GM19035 (cell line): ENCODE results near the gene SULT1A3.
"Not testable (repeated sequence)": the region's sequence is repeated elsewhere in the genome, so short reads cannot be mapped to it uniquely, and the experiment has no call there.

Experiments
- ATAC-seq: cut with Tn5 transposase; IDR thresholded peaks from one replicate; pipeline ENCODE4 v1.9.1; 2021; ENCODE audit not compliant: unreplicated experiment

SULT1A3 gene

GRCh38 chr16:30186782-30187555, 12.1 kb upstream of the SULT1A3 start:
- no peak for ATAC-seq

GRCh38 chr16:30187556-30187865, 11.5 kb upstream of the SULT1A3 start:
- ATAC-seq = no peak

- ATAC-seq = no peak
These were observed 11.0 kb upstream of the SULT1A3 start for GRCh38 chr16:30187971-30188561.

GRCh38 chr16:30191158-30191557, 7.9 kb upstream of the SULT1A3 start:
- ATAC-seq = not testable (repeated sequence)

- ATAC-seq = peak; percentile 8
These were observed 6.0 kb upstream of the SULT1A3 start for GRCh38 chr16:30193098-30193497.

- peak; percentile 90 for ATAC-seq
These were observed 5.4 kb upstream of the SULT1A3 start, which contains the start of the genes BOLA2B and SLX1A for GRCh38 chr16:30193615-30194014. BOLA2B (minus strand) TSS chr16:30193666; CDS start chr16:30193595, 71 bp downstream. SLX1A (plus strand) TSS chr16:30193875; CDS start chr16:30194085, 210 bp downstream.

GRCh38 chr16:30194172-30194925, 4.7 kb upstream of the SULT1A3 start:
- ATAC-seq = peak; percentile 56

- not testable (repeated sequence) for ATAC-seq
These were observed 2.1 kb upstream of the SULT1A3 start for GRCh38 chr16:30197001-30197400.

- not testable (repeated sequence) for ATAC-seq
These were observed 721 bp downstream of the SULT1A3 start for GRCh38 chr16:30199608-30200343.

- ATAC-seq = not testable (repeated sequence)
These were observed 6.6 kb downstream of the SULT1A3 start for GRCh38 chr16:30205541-30206236.

GRCh38 chr16:30206252-30206651, 7.2 kb downstream of the SULT1A3 start:
- ATAC-seq = not testable (repeated sequence)

GRCh38 chr16:30207063-30207704, 8.1 kb downstream of the SULT1A3 start:
- ATAC-seq = not testable (repeated sequence)

- ATAC-seq = not testable (repeated sequence)
These were observed 10.0 kb downstream of the SULT1A3 start for GRCh38 chr16:30209032-30209431.

GRCh38 chr16:30211414-30211813, 12.4 kb downstream of the SULT1A3 start:
- ATAC-seq = not testable (repeated sequence)

- ATAC-seq = not testable (repeated sequence)
These were observed 18.0 kb downstream of the SULT1A3 start for GRCh38 chr16:30217082-30217481.

GRCh38 chr16:30248379-30248778, 49.3 kb downstream of the SULT1A3 start, which contains the start of gene NPIPB13:
NPIPB13 (minus strand) TSS chr16:30248479; CDS start chr16:30245573, 2,906 bp downstream.
- not testable (repeated sequence) for ATAC-seq
